Dedifferentiated amniotic fluid mesenchymal stem cell (primary cell): ENCODE measurements around the gene ETF1.

Experiments used
- DNase-seq: peaks from one replicate; pipeline ENCODE4 v3.0.0-alpha.2; 2016; ENCODE audit errors: extremely low spot score

The ETF1 gene

GRCh38 chr5:138542956-138543729, at the start of gene ETF1:
Gene ETF1, minus strand, starts transcription at chr5:138543236. Its CDS starts 318 bp downstream, at chr5:138542918.
- peak; percentile 99 for DNase-seq

- DNase-seq: no peak
Observed at GRCh38 chr5:138588013-138588788, 45.2 kb upstream of the ETF1 start.

- DNase-seq: no peak
Observed at GRCh38 chr5:138585157-138585556, 42.1 kb upstream of the ETF1 start.

GRCh38 chr5:138583984-138584637, 41.1 kb upstream of the ETF1 start:
- DNase-seq: no peak

- DNase-seq: no peak
Observed at GRCh38 chr5:138582959-138583358, 39.9 kb upstream of the ETF1 start.

GRCh38 chr5:138580777-138581176, 37.7 kb upstream of the ETF1 start:
- no peak for DNase-seq

- no peak for DNase-seq
Observed at GRCh38 chr5:138580001-138580400, 37.0 kb upstream of the ETF1 start.

GRCh38 chr5:138579517-138579863, 36.5 kb upstream of the ETF1 start:
- DNase-seq: no peak

GRCh38 chr5:138577452-138577851, 34.4 kb upstream of the ETF1 start:
- DNase-seq: no peak

GRCh38 chr5:138575194-138576015, 32.4 kb upstream of the ETF1 start, which contains the start of gene HSPA9:
Gene HSPA9, minus strand, starts transcription at chr5:138575401. Its CDS starts 83 bp downstream, at chr5:138575318.
- DNase-seq: peak; percentile 99

- no peak for DNase-seq
Observed at GRCh38 chr5:138574744-138575193, 31.7 kb upstream of the ETF1 start.

- DNase-seq: peak; percentile 16
Observed at GRCh38 chr5:138573949-138574670, 31.1 kb upstream of the ETF1 start.

- no peak for DNase-seq
Observed at GRCh38 chr5:138573223-138573622, 30.2 kb upstream of the ETF1 start.

GRCh38 chr5:138570871-138571270, 27.8 kb upstream of the ETF1 start:
- DNase-seq: no peak

GRCh38 chr5:138569782-138570181, 26.7 kb upstream of the ETF1 start:
- DNase-seq: no peak

GRCh38 chr5:138568061-138568824, 25.2 kb upstream of the ETF1 start:
- no peak for DNase-seq

GRCh38 chr5:138566792-138567191, 23.8 kb upstream of the ETF1 start:
- DNase-seq: no peak

GRCh38 chr5:138565100-138565821, 22.2 kb upstream of the ETF1 start:
- DNase-seq: no peak

- no peak for DNase-seq
Observed at GRCh38 chr5:138564242-138564641, 21.2 kb upstream of the ETF1 start.
